OCI-LY7 (cell line): ENCODE measurements around the gene RRP7A.
"Not testable (repeated sequence)": the region's sequence is repeated elsewhere in the genome, so short reads cannot be mapped to it uniquely, and the experiment has no call there.

ENCODE experiments used
- EZH2phosphoT487 ChIP-seq: fragments of 200-600 bp; sonication (generic); IDR thresholded peaks from 2 replicates; pipeline ENCODE4 v1.6.1; 2018; ENCODE audit warnings: low read depth, borderline replicate concordance, mild to moderate bottlenecking, mixed run types, antibody characterized with exemption, low read length, moderate library complexity, mixed read lengths
- TF ChIP-seq, protein P1 (sequence below): fragments of 200-600 bp; sonication (generic); conservative IDR thresholded peaks from 2 replicates; pipeline ENCODE4 v1.5.1; 2014; ENCODE audit warnings: mild to moderate bottlenecking, antibody characterized with exemption, low read length, moderate library complexity, mixed read lengths

DNA sequence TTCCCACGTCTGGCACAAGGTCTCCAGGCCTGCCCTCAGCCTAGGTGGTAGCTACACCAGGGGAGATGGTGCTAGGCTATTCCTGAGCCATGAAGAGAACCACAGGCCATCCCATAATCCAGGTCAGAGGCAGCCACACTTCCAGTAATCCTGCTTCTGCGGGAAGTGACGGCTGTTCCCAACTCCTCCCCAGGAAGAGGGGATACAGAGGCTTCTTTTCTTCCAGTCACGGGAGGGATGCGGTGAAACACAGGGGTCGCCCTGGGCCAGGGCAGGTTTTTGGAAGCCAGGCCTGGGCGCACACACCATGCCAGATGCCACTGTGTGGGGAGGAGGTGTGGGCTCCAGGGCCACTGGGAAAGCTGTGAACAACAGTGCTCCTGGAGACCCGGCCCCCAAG is 4.3 kb downstream of the RRP7A start:
- TF ChIP-seq, protein P1, sequence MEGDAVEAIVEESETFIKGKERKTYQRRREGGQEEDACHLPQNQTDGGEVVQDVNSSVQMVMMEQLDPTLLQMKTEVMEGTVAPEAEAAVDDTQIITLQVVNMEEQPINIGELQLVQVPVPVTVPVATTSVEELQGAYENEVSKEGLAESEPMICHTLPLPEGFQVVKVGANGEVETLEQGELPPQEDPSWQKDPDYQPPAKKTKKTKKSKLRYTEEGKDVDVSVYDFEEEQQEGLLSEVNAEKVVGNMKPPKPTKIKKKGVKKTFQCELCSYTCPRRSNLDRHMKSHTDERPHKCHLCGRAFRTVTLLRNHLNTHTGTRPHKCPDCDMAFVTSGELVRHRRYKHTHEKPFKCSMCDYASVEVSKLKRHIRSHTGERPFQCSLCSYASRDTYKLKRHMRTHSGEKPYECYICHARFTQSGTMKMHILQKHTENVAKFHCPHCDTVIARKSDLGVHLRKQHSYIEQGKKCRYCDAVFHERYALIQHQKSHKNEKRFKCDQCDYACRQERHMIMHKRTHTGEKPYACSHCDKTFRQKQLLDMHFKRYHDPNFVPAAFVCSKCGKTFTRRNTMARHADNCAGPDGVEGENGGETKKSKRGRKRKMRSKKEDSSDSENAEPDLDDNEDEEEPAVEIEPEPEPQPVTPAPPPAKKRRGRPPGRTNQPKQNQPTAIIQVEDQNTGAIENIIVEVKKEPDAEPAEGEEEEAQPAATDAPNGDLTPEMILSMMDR, result 0 out of 2 replicates have a peak, but pooled peaks have one; percentile 1
- not testable (repeated sequence) for TF ChIP-seq EZH2phosphoT487
